HepG2 (cell line): ENCODE measurements around the gene TRAF4. TPM values are rescaled to one million over a fixed set of nuclear protein-coding genes. Genes with fewer than 3 reads are reported as not detected.
A peak's percentile ranks its signal among the peaks of the same experiment; 100 is the strongest.

Experiments
- ETS1 ChIP-seq: sonication (generic); formaldehyde crosslinking; IDR thresholded peaks from 2 replicates; pipeline ENCODE4 v1.4.0; 2020; ENCODE audit warnings: missing genetic modification reagents
- HDAC2 ChIP-seq: sonication (generic); formaldehyde crosslinking; IDR thresholded peaks from 2 replicates; pipeline ENCODE4 v1.4.0; 2020; ENCODE audit warnings: missing genetic modification reagents
- HNRNPUL1 ChIP-seq: fragments of 200-400 bp; formaldehyde crosslinking; IDR thresholded peaks from 2 replicates; pipeline ENCODE4 v1.6.1; 2017; ENCODE audit warnings: low read depth, mild to moderate bottlenecking, low read length, moderate library complexity
- JUN ChIP-seq: sonication (generic); formaldehyde crosslinking; IDR thresholded peaks from 2 replicates; pipeline ENCODE4 v1.4.0; 2020; ENCODE audit warnings: mild to moderate bottlenecking, missing genetic modification reagents
- MIER2 ChIP-seq: IDR thresholded peaks from 2 replicates; pipeline ENCODE4 v1.6.1; 2016; ENCODE audit warnings: missing biosample characterization, missing genetic modification reagents
- MYC ChIP-seq: sonication (generic); formaldehyde crosslinking; IDR thresholded peaks from 2 replicates; pipeline ENCODE4 v1.9.0; 2021; ENCODE audit warnings: missing genetic modification reagents, borderline replicate concordance
- PHF21A ChIP-seq: sonication (generic); formaldehyde crosslinking; IDR thresholded peaks from 2 replicates; pipeline ENCODE4 v1.5.0; 2020; ENCODE audit warnings: mild to moderate bottlenecking, missing genetic modification reagents
- RFXAP ChIP-seq: sonication (generic); formaldehyde crosslinking; IDR thresholded peaks from 2 replicates; pipeline ENCODE4 v1.4.0; 2020; ENCODE audit warnings: missing genetic modification reagents, borderline replicate concordance
- SAP130 ChIP-seq: IDR thresholded peaks from 2 replicates; pipeline ENCODE4 v1.6.1; 2016; ENCODE audit warnings: low read depth
- SETDB1 ChIP-seq: sonication (generic); formaldehyde crosslinking; IDR thresholded peaks from 2 replicates; pipeline ENCODE4 v1.5.1; 2020; ENCODE audit warnings: missing genetic modification reagents, mild to moderate bottlenecking, borderline replicate concordance
- THAP11 ChIP-seq: IDR thresholded peaks from 2 replicates; pipeline ENCODE4 v1.6.1; 2016; ENCODE audit warnings: missing biosample characterization, missing genetic modification reagents
- TRIM24 ChIP-seq: sonication (generic); formaldehyde crosslinking; IDR thresholded peaks from 2 replicates; pipeline ENCODE4 v1.8.0; 2022; ENCODE audit warnings: mild to moderate bottlenecking, missing genetic modification reagents
- U2AF2 ChIP-seq: fragments of 200-400 bp; formaldehyde crosslinking; IDR thresholded peaks from 2 replicates; pipeline ENCODE4 v1.6.1; 2017; ENCODE audit warnings: low read depth, mild to moderate bottlenecking, low read length
- ZFP90 ChIP-seq: sonication (generic); formaldehyde crosslinking; IDR thresholded peaks from 2 replicates; pipeline ENCODE4 v1.8.0; 2022; ENCODE audit warnings: missing genetic modification reagents, mild to moderate bottlenecking, inconsistent platforms, borderline replicate concordance
- ZNF512B ChIP-seq: sonication (generic); formaldehyde crosslinking; IDR thresholded peaks from 2 replicates; pipeline ENCODE4 v1.5.1; 2020; ENCODE audit warnings: missing genetic modification reagents, mild to moderate bottlenecking, borderline replicate concordance
- ZNF564 ChIP-seq: sonication (generic); formaldehyde crosslinking; IDR thresholded peaks from 2 replicates; pipeline ENCODE4 v1.8.1; 2023; ENCODE audit warnings: mild to moderate bottlenecking, missing genetic modification reagents
- polyA plus RNA-seq, 8 experiments: library from polyadenylated mRNA; depleted of rRNA in 3 of 8; stranded (reverse) in 7 of 8; unstranded in 1 of 8; fragments of >200 nt; fragmentation: Illumina TruSeq in 4 of 8; extraction: Trizol in 4 of 8; gene quantifications; 2 replicates each; pipeline versions ENCODE4 v1.2.1 to v1.2.3, GENCODE V29; 2011 to 2016; ENCODE audit warnings: low read depth in 4 of 8, missing spikeins in 1 of 8, mixed read lengths in 1 of 8; ENCODE audit not compliant: insufficient read depth in 1 of 8
- total RNA-seq, 5 experiments: library from RNA; depleted of rRNA; stranded (reverse); fragments of >200 nt; fragmentation: Illumina TruSeq; extraction: Trizol; gene quantifications; 2 replicates each; pipeline ENCODE4 v1.2.3, GENCODE V29; 2016; ENCODE audit warnings: low read depth in 1 of 5
- TF ChIP-seq, protein P1 (sequence below): sonication (generic); formaldehyde crosslinking; IDR thresholded peaks from 2 replicates; pipeline ENCODE4 v1.8.1; 2022; ENCODE audit warnings: mild to moderate bottlenecking, missing genetic modification reagents
- TF ChIP-seq, protein P2 (sequence below): sonication (generic); formaldehyde crosslinking; IDR thresholded peaks from 2 replicates; pipeline ENCODE4 v1.4.0; 2020; ENCODE audit warnings: missing genetic modification reagents
- TF ChIP-seq, protein P3 (sequence below): sonication (generic); formaldehyde crosslinking; IDR thresholded peaks from 2 replicates; pipeline ENCODE4 v1.4.0; 2020; ENCODE audit warnings: missing genetic modification reagents

TRAF4 gene
- total and polyA plus RNA-seq, 2 of the 13 experiments (the other 11 are each of a cell fraction or from before 2014, with no cell fraction given), result 86.0 to 89.9 TPM

DNA sequence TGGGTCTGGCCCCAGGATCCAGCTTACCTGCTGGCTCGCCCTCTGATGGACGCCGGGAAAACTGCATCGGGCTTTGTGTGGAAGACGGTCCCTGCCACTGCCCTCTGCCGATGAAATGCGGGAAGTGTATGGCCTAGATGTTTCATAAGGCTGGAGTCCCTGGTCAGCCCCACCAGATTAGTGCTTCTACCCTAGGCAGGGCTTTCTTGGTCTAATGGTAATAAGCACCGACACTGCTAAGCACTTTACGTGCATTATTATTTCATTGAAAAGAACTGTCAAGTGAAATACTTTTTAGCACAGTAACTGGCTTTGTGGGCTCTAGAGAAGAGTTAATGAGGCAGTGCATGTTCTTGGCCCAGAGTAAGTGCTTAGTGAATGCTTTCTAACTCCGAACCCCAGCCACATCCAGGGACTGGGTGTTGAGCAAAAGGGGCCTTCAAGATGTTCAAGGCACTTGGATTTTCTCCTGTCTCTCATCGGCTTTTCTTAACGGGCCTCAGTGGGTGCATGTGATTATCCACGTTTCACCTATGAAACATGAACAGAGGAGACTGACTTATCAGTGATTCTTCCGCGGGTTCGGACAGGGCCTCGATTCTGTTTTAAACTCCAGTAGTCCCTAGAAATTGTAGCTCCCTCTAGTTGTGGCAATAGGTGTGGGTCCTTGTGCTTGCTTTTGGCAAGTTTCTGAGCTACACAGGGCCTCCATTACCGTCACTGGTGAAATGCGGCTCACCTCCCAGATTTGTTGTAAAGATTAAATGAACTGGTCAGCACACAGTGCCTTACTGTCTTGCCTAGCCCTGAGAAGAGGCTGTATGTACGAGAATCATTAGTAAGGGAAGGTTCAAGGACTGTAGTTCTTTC lies 6.6 kb downstream of the TRAF4 start (continued):
- TF ChIP-seq, protein P1, sequence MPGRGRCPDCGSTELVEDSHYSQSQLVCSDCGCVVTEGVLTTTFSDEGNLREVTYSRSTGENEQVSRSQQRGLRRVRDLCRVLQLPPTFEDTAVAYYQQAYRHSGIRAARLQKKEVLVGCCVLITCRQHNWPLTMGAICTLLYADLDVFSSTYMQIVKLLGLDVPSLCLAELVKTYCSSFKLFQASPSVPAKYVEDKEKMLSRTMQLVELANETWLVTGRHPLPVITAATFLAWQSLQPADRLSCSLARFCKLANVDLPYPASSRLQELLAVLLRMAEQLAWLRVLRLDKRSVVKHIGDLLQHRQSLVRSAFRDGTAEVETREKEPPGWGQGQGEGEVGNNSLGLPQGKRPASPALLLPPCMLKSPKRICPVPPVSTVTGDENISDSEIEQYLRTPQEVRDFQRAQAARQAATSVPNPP (CRISPR knock-in tag), result no peak
- TF ChIP-seq RFXAP (CRISPR knock-in tag) (no peak), TRIM24 (CRISPR knock-in tag) (no peak), MYC (no peak; the same call in 1 of the 2 replicates), ZNF564 (CRISPR knock-in tag) (no peak), THAP11 (peak; percentile 76), U2AF2 (no peak), MIER2 (CRISPR knock-in tag) (peak; percentile 54; the same call in 1 of the 2 replicates), HNRNPUL1 (no peak), ETS1 (CRISPR knock-in tag) (no peak), SETDB1 (CRISPR knock-in tag) (no peak), SAP130 (CRISPR knock-in tag) (peak; percentile 74), ZFP90 (no peak), JUN (CRISPR knock-in tag) (no peak), PHF21A (no peak), HDAC2 (CRISPR knock-in tag) (no peak), ZNF512B (peak; percentile 61; the same call in 1 of the 2 replicates)
- TF ChIP-seq, protein P2, sequence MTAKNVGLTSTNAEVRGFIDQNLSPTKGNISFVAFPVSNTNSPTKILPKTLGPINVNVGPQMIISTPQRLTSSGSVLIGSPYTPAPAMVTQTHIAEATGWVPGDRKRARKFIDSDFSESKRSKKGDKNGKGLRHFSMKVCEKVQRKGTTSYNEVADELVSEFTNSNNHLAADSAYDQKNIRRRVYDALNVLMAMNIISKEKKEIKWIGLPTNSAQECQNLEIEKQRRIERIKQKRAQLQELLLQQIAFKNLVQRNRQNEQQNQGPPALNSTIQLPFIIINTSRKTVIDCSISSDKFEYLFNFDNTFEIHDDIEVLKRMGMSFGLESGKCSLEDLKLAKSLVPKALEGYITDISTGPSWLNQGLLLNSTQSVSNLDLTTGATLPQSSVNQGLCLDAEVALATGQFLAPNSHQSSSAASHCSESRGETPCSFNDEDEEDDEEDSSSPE (CRISPR knock-in tag), result 0 out of 2 replicates have a peak, but pooled peaks have one; percentile 36
- TF ChIP-seq, protein P3, sequence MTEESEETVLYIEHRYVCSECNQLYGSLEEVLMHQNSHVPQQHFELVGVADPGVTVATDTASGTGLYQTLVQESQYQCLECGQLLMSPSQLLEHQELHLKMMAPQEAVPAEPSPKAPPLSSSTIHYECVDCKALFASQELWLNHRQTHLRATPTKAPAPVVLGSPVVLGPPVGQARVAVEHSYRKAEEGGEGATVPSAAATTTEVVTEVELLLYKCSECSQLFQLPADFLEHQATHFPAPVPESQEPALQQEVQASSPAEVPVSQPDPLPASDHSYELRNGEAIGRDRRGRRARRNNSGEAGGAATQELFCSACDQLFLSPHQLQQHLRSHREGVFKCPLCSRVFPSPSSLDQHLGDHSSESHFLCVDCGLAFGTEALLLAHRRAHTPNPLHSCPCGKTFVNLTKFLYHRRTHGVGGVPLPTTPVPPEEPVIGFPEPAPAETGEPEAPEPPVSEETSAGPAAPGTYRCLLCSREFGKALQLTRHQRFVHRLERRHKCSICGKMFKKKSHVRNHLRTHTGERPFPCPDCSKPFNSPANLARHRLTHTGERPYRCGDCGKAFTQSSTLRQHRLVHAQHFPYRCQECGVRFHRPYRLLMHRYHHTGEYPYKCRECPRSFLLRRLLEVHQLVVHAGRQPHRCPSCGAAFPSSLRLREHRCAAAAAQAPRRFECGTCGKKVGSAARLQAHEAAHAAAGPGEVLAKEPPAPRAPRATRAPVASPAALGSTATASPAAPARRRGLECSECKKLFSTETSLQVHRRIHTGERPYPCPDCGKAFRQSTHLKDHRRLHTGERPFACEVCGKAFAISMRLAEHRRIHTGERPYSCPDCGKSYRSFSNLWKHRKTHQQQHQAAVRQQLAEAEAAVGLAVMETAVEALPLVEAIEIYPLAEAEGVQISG (CRISPR knock-in tag), result peak; percentile 68; the same call in 1 of the 2 replicates
